AG10803 (cell line): ENCODE results near the gene CAMK2N2.

Experiments used
- DNase-seq: peaks from one replicate; pipeline ENCODE4 v3.0.0; 2010; ENCODE audit warnings: low read depth
- H3K4me3 ChIP-seq: 2 replicates; pipeline ENCODE4 v1.5.1; 2011; ENCODE audit warnings: mild to moderate bottlenecking, low read length, control low read depth
- TF ChIP-seq, protein P1 (sequence below): conservative IDR thresholded peaks from 2 replicates; pipeline ENCODE4 v1.5.1; 2011; ENCODE audit warnings: mild to moderate bottlenecking, low read length, control low read depth, inconsistent platforms

The CAMK2N2 gene

DNA sequence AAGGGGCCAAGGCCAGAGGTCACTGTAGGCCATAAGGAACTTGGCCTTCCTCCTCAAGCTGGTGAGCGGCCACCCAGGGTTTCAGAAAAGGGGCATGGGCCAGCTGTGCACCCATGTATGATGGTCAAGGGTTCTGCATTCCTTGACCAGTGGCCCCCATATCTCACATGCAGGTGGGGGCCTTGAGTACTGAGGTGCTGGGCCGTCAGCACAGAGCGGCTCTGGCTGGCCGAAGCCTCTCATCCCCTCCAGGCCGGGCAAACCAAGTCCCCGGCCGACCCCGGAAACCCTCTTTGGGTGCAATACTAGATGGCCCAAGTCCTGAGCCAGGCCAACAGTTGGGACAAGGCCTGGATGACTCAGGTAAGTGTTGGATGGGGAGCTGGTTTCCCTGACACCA is 22.1 kb downstream of the CAMK2N2 start:
- H3K4me3 ChIP-seq: no peak overlapping the region
- TF ChIP-seq, protein P1, sequence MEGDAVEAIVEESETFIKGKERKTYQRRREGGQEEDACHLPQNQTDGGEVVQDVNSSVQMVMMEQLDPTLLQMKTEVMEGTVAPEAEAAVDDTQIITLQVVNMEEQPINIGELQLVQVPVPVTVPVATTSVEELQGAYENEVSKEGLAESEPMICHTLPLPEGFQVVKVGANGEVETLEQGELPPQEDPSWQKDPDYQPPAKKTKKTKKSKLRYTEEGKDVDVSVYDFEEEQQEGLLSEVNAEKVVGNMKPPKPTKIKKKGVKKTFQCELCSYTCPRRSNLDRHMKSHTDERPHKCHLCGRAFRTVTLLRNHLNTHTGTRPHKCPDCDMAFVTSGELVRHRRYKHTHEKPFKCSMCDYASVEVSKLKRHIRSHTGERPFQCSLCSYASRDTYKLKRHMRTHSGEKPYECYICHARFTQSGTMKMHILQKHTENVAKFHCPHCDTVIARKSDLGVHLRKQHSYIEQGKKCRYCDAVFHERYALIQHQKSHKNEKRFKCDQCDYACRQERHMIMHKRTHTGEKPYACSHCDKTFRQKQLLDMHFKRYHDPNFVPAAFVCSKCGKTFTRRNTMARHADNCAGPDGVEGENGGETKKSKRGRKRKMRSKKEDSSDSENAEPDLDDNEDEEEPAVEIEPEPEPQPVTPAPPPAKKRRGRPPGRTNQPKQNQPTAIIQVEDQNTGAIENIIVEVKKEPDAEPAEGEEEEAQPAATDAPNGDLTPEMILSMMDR: no peak
- DNase-seq: no peak

DNA sequence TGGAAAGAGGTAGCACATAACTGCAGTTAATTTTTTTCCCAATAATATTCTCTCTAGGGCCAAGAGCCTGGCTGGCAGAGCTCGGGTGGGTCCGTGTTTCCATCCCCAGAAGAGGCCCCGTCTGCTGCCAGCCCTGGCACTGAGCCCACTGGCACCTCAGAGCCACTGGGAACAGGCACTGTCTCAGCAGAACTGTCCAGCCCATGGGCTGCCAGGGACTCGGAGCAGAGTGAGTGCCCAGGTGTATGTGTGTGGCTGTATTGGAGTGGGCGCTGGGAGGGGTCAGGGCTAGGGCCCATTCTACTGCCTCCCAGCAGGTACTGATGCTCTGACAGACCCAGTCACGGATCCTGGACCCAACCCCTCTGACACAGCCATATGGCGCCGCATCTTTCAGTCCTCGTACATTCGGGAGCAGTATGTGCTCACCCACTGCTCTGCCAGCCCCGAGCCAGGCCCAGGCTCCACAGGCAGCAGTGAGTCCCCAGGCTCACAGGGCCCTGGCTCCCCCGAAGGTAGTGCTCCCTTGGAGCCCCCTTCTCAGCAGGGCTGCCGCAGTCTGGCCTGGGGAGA is 23.0 kb downstream of the CAMK2N2 start:
- no peak overlapping the region for H3K4me3 ChIP-seq
- TF ChIP-seq, protein P1: no peak
- DNase-seq: no peak

GRCh38 chr3:184237807-184238206 is 23.5 kb downstream of the CAMK2N2 start:
- no peak overlapping the region for H3K4me3 ChIP-seq
- TF ChIP-seq, protein P1: no peak
- DNase-seq: no peak

- no peak overlapping the region for H3K4me3 ChIP-seq
- DNase-seq: no peak
- TF ChIP-seq, protein P1: no peak
Observed at GRCh38 chr3:184237211-184237610, 24.1 kb downstream of the CAMK2N2 start.

DNA sequence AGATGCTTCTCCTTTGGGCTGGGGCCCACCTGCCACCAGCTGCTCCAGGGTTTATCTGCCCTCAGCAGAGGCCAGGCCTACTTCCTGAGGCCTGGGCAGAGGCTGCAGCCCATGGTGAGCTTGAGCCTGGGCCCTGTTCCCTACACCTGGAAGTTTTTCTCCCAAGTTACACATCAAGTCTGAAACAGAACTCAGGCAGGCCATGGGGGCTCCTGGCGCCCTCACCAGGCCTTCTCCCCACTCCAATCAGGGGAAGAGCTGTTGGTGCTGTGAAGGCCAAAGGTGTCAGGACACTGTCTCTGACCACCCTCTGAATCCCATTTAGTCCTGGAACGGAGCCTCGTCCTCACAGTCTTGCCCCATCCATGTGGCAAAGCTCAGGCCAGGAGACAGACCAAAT is 24.7 kb downstream of the CAMK2N2 start:
- H3K4me3 ChIP-seq: no peak overlapping the region
- TF ChIP-seq, protein P1: no peak
- no peak for DNase-seq

GRCh38 chr3:184236033-184236410 is 25.3 kb downstream of the CAMK2N2 start:
- no peak for DNase-seq
- no peak overlapping the region for H3K4me3 ChIP-seq
- TF ChIP-seq, protein P1: no peak

GRCh38 chr3:184235381-184236032 is 25.8 kb downstream of the CAMK2N2 start:
- H3K4me3 ChIP-seq: no peak overlapping the region
- DNase-seq: no peak
- TF ChIP-seq, protein P1: no peak
